ENCODE data around the gene SLC17A2. TPM values are rescaled to one million over a fixed set of nuclear protein-coding genes. Genes with fewer than 3 reads are reported as not detected.

SLC17A2 gene
- total and polyA plus RNA-seq, 12 donors = not detected

GRCh38 chr6:25869840-25870239 is 60.7 kb downstream of the SLC17A2 start:
- no peak for ATAC-seq
- no peak for DNase-seq
- TF ChIP-seq CTCF (IDR thresholded peaks at IDR 0.05) = no peak
- intact Hi-C loops (cut with DNase I) = no loop called here
- Histone ChIP-seq H3K4me3 (no peak overlapping the region), H3K4me1 (no peaks in the 10 kb centered on the region), H3K27ac (no peak overlapping the region), H3K27me3 (peaks cover 0 to 16% (median 0%) of the 10 kb centered on the region in 7 donors), H3K36me3 (no peaks in the 10 kb centered on the region), H3K9me3 (no peaks in the 10 kb centered on the region)
- WGBS, 2 donors = 39 to 79% methylated on average over 1 of the region's 1 CpG

- H3K27ac ChIP-seq = no peak overlapping the region
- DNase-seq (no peak), ATAC-seq (no peak)
- H3K27me3 ChIP-seq = peaks cover 0 to 16% (median 0%) of the 10 kb centered on the region in 7 donors
- H3K4me3 ChIP-seq = no peak overlapping the region
- WGBS, 2 donors = 78 to 83% methylated on average over 3 of the region's 3 CpGs
- intact Hi-C loops (cut with DNase I) = no loop called here
- no peaks in the 10 kb centered on the region for H3K4me1 ChIP-seq
- no peaks in the 10 kb centered on the region for H3K36me3 ChIP-seq
- no peak for TF ChIP-seq CTCF (IDR thresholded peaks at IDR 0.05)
- H3K9me3 ChIP-seq = no peaks in the 10 kb centered on the region
These were observed 61.9 kb downstream of the SLC17A2 start for GRCh38 chr6:25868436-25869183.

GRCh38 chr6:25866011-25866410 is 64.5 kb downstream of the SLC17A2 start:
- no peak for ATAC-seq
- no peaks in the 10 kb centered on the region for H3K9me3 ChIP-seq
- intact Hi-C loops (cut with DNase I) = no loop called here
- H3K36me3 ChIP-seq = no peaks in the 10 kb centered on the region
- TF ChIP-seq CTCF (IDR thresholded peaks at IDR 0.05) = no peak
- H3K27me3 ChIP-seq = peaks cover 0 to 16% (median 0%) of the 10 kb centered on the region in 7 donors
- DNase-seq = no peak
- H3K4me3 ChIP-seq = no peak overlapping the region
- no peak overlapping the region for H3K27ac ChIP-seq
- H3K4me1 ChIP-seq = no peaks in the 10 kb centered on the region
- WGBS, 2 donors = 66 to 73% methylated on average over 3 of the region's 3 CpGs

GRCh38 chr6:25863360-25863759 is 67.1 kb downstream of the SLC17A2 start:
- 85 to 88% methylated on average over 2 of the region's 2 CpGs for WGBS, 2 donors
- intact Hi-C loops (cut with DNase I) = no loop called here
- H3K4me3 ChIP-seq = no peak overlapping the region
- no peak for ATAC-seq
- H3K27me3 ChIP-seq = peaks cover 0 to 18% (median 5%) of the 10 kb centered on the region in 7 donors
- TF ChIP-seq CTCF (IDR thresholded peaks at IDR 0.05) = no peak
- H3K9me3 ChIP-seq = no peaks in the 10 kb centered on the region
- no peak for DNase-seq
- no peaks in the 10 kb centered on the region for H3K36me3 ChIP-seq
- no peak overlapping the region for H3K27ac ChIP-seq
- H3K4me1 ChIP-seq = no peaks in the 10 kb centered on the region

Other genes with a start within 250 kb of the SLC17A2 start
- gene SLC17A4, start 175.9 kb downstream of the SLC17A2 start, total RNA-seq = not detected
- not detected for gene SLC17A4, start 175.9 kb downstream of the SLC17A2 start, polyA plus RNA-seq
- gene SLC17A1, start 98.6 kb downstream of the SLC17A2 start, total RNA-seq = not detected
- gene SLC17A1, start 98.6 kb downstream of the SLC17A2 start, polyA plus RNA-seq = not detected
- not detected for gene SLC17A3, start 56.4 kb downstream of the SLC17A2 start, total RNA-seq
- not detected for gene SLC17A3, start 56.4 kb downstream of the SLC17A2 start, polyA plus RNA-seq
- 1 to 10 TPM; 1.3 to 5.4 (median 2.7) TPM for gene TRIM38, start 32.1 kb upstream of the SLC17A2 start, total RNA-seq
- gene TRIM38, start 32.1 kb upstream of the SLC17A2 start, polyA plus RNA-seq = 1 to 10 TPM; 1.3 to 3.7 TPM
- 1 to 10 TPM; 2.4 to 7.7 (median 4.7) TPM for gene HFE, start 156.7 kb upstream of the SLC17A2 start, total RNA-seq
- gene HFE, start 156.7 kb upstream of the SLC17A2 start, polyA plus RNA-seq = 1 to 10 TPM; 1.4 to 2.5 TPM